Vagina (tissue), 2 donors: ENCODE data around the gene TENT4A.

Experiments used
- POLR2AphosphoS5 ChIP-seq, 2 donors: sonication (generic); formaldehyde crosslinking; IDR thresholded peaks; one replicate each; pipeline ENCODE4 v1.9.0; 2017; ENCODE audit warnings: antibody characterized with exemption in 2 of 2, mild to moderate bottlenecking in 2 of 2, low read depth in 1 of 2; ENCODE audit not compliant: insufficient read depth in 1 of 2
- TF ChIP-seq, protein P1 (sequence below), 3 experiments: fragments of 450-650 bp in 2 of 3; fragments of 200-600 bp in 1 of 3; sonication (generic) in 1 of 3; IDR thresholded peaks; one replicate each; pipeline ENCODE4 v1.5.1; 2017 to 2019; ENCODE audit warnings: antibody characterized with exemption in 3 of 3, mild to moderate bottlenecking in 2 of 3, moderate library complexity in 2 of 3

DNA sequence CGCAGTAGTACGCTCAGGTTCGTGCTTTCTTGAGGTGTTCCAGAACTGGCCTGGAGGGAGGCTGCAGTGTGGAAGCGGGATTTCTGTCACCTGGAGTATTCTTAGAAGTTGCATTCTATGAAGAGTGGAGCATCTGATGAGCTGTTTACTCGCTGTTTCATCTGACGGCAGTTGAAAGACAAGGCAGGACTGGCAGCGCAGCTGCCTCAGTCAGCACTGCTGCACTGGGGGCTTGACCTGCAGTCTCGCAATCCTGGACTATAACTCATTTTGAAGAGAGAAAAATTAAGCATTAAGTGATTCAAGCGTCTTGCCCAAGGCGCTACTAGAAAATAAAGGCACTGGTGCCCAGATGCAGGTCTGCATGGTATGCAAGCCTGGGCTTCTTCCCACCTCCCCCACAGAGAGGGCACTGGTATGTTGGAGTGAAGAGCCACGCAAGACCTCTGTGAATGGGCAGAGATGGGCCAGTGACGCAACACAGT, 10.6 kb downstream of the TENT4A start:
- TF ChIP-seq, protein P1, sequence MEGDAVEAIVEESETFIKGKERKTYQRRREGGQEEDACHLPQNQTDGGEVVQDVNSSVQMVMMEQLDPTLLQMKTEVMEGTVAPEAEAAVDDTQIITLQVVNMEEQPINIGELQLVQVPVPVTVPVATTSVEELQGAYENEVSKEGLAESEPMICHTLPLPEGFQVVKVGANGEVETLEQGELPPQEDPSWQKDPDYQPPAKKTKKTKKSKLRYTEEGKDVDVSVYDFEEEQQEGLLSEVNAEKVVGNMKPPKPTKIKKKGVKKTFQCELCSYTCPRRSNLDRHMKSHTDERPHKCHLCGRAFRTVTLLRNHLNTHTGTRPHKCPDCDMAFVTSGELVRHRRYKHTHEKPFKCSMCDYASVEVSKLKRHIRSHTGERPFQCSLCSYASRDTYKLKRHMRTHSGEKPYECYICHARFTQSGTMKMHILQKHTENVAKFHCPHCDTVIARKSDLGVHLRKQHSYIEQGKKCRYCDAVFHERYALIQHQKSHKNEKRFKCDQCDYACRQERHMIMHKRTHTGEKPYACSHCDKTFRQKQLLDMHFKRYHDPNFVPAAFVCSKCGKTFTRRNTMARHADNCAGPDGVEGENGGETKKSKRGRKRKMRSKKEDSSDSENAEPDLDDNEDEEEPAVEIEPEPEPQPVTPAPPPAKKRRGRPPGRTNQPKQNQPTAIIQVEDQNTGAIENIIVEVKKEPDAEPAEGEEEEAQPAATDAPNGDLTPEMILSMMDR (IDR thresholded peaks at IDR 0.05), result no peak
- no peak for TF ChIP-seq POLR2AphosphoS5 (IDR thresholded peaks at IDR 0.05; ENCODE audit: insufficient read depth in 1 of 2, low read depth in 1 of 2)
